Vagina (tissue), 2 donors: ENCODE data around the gene TBC1D30.

Experiments
- CTCF ChIP-seq, 3 experiments: fragments of 450-650 bp in 2 of 3; fragments of 200-600 bp in 1 of 3; sonication (generic) in 1 of 3; IDR thresholded peaks; one replicate each; pipeline ENCODE4 v1.5.1; 2017 to 2019; ENCODE audit warnings: antibody characterized with exemption in 3 of 3, mild to moderate bottlenecking in 2 of 3, moderate library complexity in 2 of 3
- POLR2A ChIP-seq, 2 donors: fragments of 450-650 bp; IDR thresholded peaks; one replicate each; pipeline ENCODE4 v1.6.1; 2017; ENCODE audit warnings: antibody characterized with exemption in 2 of 2, mild to moderate bottlenecking in 2 of 2, moderate library complexity in 2 of 2

GRCh38 chr12:64836856-64837255, 12.4 kb downstream of the TBC1D30 start:
- TF ChIP-seq CTCF (IDR thresholded peaks at IDR 0.05) (no peak), POLR2A (IDR thresholded peaks at IDR 0.05) (no peak)
